HFFc6 (cell line): ENCODE data around the gene GALNT2. TPM values are rescaled to one million over a fixed set of nuclear protein-coding genes. Genes with fewer than 3 reads are reported as not detected.

Source experiments
- DNase-seq: peaks from one replicate; pipeline ENCODE4 v3.0.0-alpha.2; 2018
- H3K27ac Mint-ChIP-seq: 2 replicates; pipeline ENCODE4 v1.8.0; 2020; ENCODE audit warnings: mild to moderate bottlenecking, mixed read lengths
- H3K27me3 Mint-ChIP-seq: 2 replicates; pipeline ENCODE4 v1.8.0; 2021; ENCODE audit warnings: mild to moderate bottlenecking, moderate library complexity, mixed read lengths; ENCODE audit not compliant: insufficient read depth
- H3K36me3 Mint-ChIP-seq: 2 replicates; pipeline ENCODE4 v1.8.0; 2021; ENCODE audit warnings: low read depth, mixed read lengths
- H3K4me1 Mint-ChIP-seq: 2 replicates; pipeline ENCODE4 v1.8.0; 2020; ENCODE audit warnings: low read depth, mixed read lengths
- H3K4me3 Mint-ChIP-seq: 2 replicates; pipeline ENCODE4 v1.8.0; 2020; ENCODE audit warnings: mild to moderate bottlenecking, moderate library complexity, mixed read lengths
- H3K9me3 Mint-ChIP-seq: 2 replicates; pipeline ENCODE4 v1.8.0; 2020; ENCODE audit warnings: mild to moderate bottlenecking, mixed read lengths
- CTCF ChIP-seq: fragments of 200-600 bp; sonication (generic); IDR thresholded peaks from 2 replicates; pipeline ENCODE4 v1.5.0; 2021; ENCODE audit warnings: antibody characterized with exemption, mild to moderate bottlenecking
- total RNA-seq, 6 experiments: library from RNA; stranded (reverse); fragmentation: NEBNext Ultra II Directional; extraction: Animal tissue kit (Norgen Biotek cat#: 25700); gene quantifications; 2 replicates in 1 of 6; 3 replicates in 5 of 6; pipeline ENCODE4 v1.2.3, GENCODE V29; 2021

Gene GALNT2
- total RNA-seq, 6 experiments from 2014 or later: 174 to 194 (median 181) TPM

- Mint-ChIP-seq H3K27me3 (peaks cover 2% of the 10 kb centered on the region; the same call in 1 of the 2 replicates), H3K9me3 (no peaks in the 10 kb centered on the region), H3K4me1 (no peaks in the 10 kb centered on the region), H3K4me3 (no peak overlapping the region), H3K27ac (no peak overlapping the region), H3K36me3 (peaks cover 18% of the 10 kb centered on the region)
- TF ChIP-seq CTCF: no peak
- no peak for DNase-seq
These were observed 112.2 kb downstream of the GALNT2 start for GRCh38 chr1:230179249-230179648.

- peaks cover 14% of the 10 kb centered on the region for H3K36me3 Mint-ChIP-seq
- no peak for TF ChIP-seq CTCF
- peak overlapping the region; percentile 78 for H3K4me3 Mint-ChIP-seq
- H3K27me3 Mint-ChIP-seq: peaks cover 2% of the 10 kb centered on the region
- H3K27ac Mint-ChIP-seq: peak overlapping the region; percentile 85
- DNase-seq: no peak
- H3K9me3 Mint-ChIP-seq: no peaks in the 10 kb centered on the region
- peaks cover 29% of the 10 kb centered on the region for H3K4me1 Mint-ChIP-seq
These were observed 118.3 kb downstream of the GALNT2 start for GRCh38 chr1:230185076-230186001.

- Mint-ChIP-seq H3K4me1 (peaks cover 38% of the 10 kb centered on the region), H3K9me3 (no peaks in the 10 kb centered on the region), H3K4me3 (peak overlapping the region; percentile 78), H3K27me3 (peaks cover 2% of the 10 kb centered on the region), H3K36me3 (peaks cover 6% of the 10 kb centered on the region), H3K27ac (peak overlapping the region; percentile 85)
- peak; percentile 83 for DNase-seq
- TF ChIP-seq CTCF: no peak
These were observed 119.2 kb downstream of the GALNT2 start for GRCh38 chr1:230186003-230186863.

- H3K36me3 Mint-ChIP-seq: peaks cover 6% of the 10 kb centered on the region
- H3K9me3 Mint-ChIP-seq: no peaks in the 10 kb centered on the region
- TF ChIP-seq CTCF: no peak
- H3K27ac Mint-ChIP-seq: peak overlapping the region; percentile 2; the same call in 1 of the 2 replicates
- no peak for DNase-seq
- no peak overlapping the region for H3K4me3 Mint-ChIP-seq
- H3K4me1 Mint-ChIP-seq: peaks cover 43% of the 10 kb centered on the region
- peaks cover 2% of the 10 kb centered on the region for H3K27me3 Mint-ChIP-seq
These were observed 119.8 kb downstream of the GALNT2 start for GRCh38 chr1:230186874-230187273.

- H3K4me1 Mint-ChIP-seq: peaks cover 46% of the 10 kb centered on the region
- peaks cover 2% of the 10 kb centered on the region for H3K27me3 Mint-ChIP-seq
- peaks cover 6% of the 10 kb centered on the region for H3K36me3 Mint-ChIP-seq
- no peak for DNase-seq
- no peak for TF ChIP-seq CTCF
- no peak overlapping the region for H3K27ac Mint-ChIP-seq
- H3K4me3 Mint-ChIP-seq: no peak overlapping the region
- H3K9me3 Mint-ChIP-seq: no peaks in the 10 kb centered on the region
These were observed 120.3 kb downstream of the GALNT2 start for GRCh38 chr1:230187290-230187689.
